ENCODE results near the gene PSMA7.
"Not testable (repeated sequence)": the region's sequence is repeated elsewhere in the genome, so short reads cannot be mapped to it uniquely, and the experiment has no call there.

Gene PSMA7

DNA sequence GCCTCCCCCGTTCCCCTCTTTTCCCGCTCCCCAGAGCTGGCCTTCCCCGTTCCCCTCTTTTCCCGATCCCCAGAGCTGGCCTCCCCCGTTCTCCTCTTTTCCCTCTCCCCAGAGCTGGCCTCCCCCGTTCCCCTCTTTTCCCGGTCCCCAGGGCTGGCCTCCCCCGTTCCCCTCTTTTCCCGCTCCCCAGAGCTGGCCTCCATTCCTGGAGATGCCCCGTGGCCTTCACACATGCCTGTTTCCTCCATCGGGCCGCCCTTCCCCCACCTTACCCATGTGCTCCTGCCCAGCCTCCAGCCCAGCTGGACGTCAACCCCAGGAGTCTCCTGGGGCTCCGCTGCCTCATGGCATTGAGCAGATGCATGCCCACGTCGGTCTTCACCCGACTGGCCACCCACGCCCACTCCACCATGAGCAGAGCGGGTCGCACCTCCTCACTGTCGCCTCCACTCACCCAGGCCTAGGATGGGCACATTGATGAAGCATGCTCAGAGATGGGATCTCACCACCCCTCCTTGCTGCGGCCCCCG, 8.7 kb upstream of the PSMA7 start:
- no peak for DNase-seq

DNA sequence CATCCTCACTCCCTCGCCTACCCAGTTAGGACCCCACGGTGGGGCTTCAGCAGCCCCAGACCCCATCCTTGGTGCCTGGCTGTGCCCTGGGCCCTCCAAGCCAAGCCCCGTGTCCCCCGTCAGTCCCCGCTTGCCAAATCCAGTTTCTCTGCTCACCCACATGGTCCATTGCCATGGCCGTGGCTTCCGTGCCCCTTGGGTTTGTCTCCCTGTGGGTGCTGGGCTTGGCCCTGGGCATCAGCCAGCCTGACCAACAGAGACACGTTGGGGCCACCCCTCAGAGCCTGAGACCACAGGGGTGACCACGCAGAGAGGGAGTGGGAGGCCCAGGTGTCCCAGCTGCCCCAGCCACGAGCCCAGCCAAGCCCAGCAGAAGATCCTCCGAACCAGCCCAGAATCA, 8.0 kb upstream of the PSMA7 start:
- DNase-seq, result no peak

DNA sequence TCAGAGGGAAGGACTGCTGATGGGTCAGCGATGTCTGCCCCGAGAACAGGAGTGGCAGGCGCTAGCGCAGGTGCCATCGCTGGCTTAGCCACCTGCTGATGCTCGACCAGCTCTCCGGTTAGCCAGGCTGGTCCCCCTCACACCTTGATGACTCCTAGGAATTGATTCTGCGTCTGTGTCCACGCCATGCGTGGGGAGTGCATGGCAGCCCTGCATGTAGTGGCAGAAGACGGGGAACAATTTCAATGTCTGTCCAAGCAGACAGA, 7.0 kb upstream of the PSMA7 start:
- DNase-seq, result no peak

DNA sequence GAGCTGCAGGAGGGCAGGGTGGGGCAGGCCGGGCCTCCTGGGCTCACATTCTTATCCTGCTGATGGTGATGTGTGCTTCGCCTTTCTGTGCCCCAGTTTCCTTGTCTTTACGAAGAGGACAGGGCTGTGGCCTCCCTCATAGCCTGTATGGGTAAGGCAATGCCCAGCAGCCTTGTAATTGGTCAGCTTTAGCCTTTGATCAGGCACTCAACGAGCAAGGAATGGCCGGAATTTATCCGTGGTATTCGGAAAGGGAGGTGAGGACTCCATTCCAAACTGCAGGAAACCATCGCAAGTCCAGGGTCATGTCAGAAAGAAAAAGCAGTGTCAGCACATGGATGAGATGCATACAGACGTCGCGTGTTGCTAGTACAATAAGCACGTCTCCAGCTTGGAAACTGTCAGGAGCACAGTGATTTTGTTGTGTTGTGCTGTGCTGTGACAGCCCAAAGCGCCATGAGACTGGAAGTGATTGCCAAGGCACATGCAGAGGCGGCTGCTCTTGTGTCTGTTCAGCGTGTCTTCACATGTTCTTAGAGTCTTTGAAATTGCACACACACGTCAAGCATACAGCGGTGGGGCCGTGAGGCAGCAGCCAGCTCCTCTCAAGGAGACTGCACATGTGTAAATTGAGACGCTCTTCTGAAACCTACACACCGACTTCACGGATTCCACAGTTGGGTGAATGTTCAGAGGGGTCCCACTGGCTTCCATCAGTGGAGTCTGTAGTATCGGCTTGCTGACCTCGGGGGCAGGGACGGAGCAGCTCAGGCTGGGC, 6.5 kb upstream of the PSMA7 start:
- no peak for DNase-seq

DNA sequence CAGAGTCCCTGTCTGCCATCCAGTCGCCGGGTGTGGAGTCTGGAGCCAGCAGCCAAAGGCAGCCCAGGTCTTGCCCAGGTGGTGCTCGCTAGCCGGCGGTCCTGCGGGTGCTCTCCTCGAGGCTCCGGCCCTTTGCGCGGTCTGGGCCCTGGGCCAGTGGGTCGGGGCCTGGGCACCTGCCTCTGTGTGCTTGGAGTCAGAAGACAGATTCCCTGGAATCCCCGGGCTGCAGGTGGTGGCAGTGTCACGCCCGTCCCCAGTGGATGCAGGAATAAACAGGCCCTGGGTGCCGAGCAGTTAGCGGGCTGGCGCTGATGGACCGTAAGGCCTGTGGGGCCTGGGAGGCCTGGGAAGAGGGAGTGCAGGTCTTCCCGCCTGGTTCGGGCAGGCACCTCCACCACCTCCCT, 5.7 kb upstream of the PSMA7 start:
- no peak for DNase-seq

DNA sequence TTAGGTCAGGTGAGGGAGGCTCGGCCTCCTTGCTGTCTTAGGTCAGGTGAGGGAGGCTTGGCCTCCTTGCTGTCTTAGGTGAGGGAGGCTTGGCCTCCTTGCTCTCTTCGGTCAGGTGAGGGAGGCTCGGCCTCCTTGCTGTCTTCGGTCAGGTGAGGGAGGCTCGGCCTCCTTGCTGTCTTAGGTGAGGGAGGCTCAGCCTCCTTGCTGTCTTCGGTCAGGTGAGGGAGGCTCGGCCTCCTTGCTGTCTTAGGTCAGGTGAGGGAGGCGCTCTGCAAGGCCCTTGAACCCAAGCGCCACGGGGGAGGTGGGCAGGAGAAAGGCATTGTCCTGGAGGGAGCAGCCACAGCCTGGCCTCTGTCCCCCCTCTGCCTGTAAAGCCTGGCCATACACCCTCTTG, 5.2 kb upstream of the PSMA7 start:
- DNase-seq, result not testable (repeated sequence)

DNA sequence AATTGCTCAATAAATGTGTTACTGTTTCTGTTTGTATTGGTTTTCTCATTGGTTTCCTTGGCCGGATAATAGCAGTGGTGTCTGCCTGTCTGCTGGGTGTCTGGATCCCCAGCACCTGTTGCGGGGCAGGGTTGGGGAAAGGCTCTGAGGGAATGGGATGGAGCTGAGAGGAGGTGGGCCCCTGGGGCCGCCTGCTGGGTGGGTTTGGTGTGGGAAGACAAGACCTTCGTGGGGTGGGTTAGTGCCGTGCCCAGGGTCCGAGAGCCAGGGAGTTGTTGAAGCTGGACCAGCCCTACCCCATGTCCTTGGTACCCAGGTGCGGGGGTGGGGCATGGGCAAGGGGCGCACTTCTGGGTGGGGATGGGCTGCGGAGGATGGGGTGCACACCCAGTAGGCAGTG, 4.3 kb upstream of the PSMA7 start:
- no peak for DNase-seq

DNA sequence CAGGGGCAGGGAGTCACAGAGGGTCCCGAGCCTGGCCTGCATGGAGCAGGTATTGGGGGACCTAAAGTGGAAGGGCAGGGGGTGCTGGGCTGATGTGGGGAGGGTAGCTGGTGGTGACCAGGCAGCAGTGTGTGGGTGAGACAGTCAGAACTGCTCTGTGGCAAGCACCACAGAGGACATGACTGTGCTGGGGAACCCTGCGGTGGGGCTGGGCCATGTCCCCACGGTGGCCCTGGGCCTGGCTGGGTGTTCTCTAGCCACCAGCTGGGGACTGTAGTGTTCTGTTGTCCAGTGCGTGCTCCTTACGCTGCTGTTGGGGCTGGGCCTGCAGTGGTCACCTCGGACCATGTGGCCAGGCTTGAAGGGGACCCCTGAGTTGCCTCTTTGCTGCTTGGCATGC, 3.9 kb upstream of the PSMA7 start:
- DNase-seq, result no peak

DNA sequence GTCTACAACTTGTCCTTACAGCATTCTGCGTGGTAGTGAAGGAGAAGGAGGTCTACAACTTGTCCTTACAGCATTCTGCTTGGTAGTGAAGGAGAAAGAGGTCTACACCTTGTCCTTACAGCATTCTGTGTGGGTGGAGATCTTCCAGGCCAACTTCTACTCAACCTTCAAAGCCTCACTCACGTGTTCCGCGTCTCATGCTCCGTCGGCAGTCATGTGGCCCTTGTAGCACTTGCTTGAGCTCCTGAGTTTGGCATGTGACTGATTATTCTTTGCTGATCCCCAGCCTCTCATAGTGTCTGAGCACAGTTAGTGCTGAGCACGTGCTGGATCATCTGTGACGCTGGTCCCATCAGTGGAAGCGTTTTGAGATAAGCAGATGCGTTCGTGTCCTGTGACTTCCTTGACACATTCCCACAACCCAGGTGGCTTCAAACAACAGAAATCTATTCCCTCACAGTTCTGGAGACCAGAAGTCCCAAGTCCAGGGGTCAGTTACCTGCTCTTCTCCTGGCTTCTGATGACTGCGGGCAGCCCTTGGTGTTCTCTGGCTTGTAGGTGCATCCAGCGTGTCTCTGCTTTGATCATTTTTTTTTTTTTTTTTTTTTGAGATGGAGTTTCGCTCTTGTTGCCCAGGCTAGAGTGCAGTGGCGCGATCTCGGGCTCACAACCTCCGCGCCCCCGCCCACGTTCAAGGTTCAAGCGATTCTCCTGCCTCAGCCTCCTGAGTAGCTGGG, 3.0 kb upstream of the PSMA7 start:
- DNase-seq, result no peak

DNA sequence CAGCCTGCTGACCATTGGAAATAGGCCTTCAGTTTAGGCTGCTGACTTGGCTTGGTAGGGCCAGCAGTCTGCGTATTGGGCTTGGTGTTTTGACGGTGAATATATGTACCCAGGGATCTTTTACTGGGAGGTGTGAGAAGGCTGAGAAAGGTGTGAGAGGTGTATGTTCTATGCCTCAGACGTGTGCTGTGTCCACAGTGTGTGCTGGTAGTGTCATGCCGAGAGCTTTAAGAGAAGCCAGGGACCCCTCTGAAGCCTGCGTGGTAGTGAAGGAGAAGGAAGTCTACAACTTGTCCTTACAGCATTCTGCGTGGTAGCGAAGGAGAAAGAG, 2.5 kb upstream of the PSMA7 start:
- no peak for DNase-seq

DNA sequence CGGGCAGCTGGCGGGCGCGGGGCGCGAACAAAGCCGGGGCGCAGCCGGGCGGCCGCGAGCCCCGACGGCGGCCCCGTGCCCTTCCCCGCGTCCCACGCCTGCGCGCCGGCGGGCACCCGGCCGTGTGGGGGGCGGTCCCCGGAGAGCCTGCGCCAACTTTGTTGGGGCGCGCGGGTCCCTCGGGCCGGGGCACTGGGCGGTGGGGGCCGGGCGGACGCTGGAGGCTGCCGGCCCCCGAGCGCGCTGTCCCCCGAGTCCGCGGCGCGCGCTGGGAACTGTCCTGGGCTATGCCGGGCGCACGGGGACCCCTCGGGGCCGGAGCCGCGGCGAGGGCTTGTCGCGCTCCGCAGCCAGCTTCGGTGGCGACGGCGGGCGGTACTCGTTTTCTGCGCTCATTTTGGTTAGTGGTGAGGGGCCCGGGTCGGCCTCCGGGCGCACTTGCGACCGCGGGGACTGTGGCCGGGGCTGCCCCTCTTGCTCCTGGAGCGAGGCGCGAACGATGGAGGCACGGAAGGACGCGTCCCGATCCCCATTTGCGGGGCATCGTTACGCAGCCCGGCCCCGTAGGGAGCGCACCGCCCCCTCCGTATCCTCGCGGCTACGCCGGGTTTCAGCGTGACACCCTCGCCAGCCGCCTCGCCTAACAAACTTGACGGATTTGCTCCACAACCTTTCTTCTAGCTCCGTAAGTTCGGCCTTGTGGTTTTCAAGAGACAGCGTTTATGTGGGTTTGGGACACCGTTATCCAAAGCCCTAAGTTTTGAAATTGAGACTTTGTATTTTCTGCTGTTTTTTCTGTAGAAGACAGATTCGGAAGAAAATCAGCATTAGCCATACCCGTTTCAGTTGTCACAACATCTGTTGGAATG, 997 bp upstream of the PSMA7 start:
- DNase-seq, result no peak

DNA sequence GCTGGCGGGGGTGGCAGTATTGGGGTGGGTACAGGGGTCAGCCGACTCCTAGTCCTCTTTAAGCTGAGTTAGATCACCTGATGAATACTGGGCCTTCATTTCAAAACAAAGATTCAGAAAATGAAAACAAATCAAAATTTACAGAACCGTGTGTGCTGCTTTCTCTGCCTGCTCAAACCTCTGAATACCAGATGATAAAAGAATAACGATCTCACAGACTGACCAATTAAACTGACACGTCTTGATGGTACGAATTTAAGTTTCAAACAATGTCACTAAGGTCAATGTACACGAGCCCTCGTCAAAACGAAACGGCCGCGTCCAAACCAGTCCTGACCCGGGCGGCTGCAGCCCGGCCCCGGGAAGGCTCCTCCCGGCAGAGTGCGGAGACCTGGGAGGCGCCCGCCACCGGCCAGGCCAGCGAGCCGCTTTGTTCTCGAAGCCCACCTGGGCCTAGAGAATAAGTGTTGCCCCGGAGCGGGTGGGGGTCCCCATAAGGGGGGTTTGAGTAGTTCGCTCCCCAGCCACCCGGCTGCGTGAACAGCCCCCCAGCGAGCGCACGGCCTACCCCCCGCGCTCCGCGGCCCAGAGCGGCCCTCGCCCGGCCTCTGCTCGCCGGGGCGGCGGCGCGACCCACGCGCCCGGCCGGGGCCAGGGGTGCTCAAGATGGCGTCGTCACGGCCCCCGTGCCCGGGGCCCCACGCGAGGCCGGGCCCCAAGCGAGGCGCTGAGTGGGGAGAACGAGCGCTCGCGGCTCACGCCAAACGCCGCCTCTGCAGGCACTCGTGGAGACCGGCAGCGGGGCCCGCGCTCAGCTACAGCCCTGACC, 728 bp downstream of the PSMA7 start:
- DNase-seq, result no peak

DNA sequence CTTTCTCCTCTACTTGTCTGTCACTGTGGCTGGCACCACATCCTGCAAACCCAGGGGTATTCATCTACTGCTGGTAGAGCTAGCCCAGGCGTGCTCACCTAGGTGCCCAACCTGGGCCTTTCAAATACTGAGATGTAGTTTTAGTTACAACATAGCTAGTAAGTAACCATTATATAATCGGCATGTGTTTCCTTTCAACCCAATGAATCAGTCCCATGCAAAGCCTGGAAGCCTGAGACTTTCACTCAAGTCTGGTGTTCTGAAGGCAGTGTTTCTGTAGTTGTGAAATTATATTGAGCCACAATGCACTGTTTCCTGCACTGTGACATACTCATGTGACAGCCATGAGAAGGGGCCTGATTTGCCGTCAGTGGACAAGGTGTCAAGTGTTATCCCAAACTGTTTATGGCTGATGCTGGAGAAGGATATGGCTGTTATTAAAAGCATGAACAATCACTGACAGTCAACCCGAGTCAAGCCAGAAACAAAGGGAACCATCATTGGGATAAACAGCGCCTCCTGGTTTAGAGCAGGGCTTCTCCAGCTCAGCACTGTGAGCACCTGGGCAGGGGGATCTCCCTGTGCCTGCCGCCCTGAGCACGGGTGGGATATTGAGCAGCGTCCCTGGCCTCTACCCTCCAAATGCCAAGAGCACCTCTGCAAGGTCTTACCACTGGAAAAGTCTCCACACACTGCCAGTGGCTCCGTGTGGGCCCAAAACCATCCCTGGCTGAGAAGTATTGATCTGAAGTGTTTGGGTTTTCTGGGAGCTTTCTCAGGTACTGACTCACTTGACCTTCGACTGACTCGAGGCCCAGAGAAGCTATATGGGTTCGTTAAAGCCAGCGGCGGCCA, 1.6 kb downstream of the PSMA7 start:
- DNase-seq, result no peak

DNA sequence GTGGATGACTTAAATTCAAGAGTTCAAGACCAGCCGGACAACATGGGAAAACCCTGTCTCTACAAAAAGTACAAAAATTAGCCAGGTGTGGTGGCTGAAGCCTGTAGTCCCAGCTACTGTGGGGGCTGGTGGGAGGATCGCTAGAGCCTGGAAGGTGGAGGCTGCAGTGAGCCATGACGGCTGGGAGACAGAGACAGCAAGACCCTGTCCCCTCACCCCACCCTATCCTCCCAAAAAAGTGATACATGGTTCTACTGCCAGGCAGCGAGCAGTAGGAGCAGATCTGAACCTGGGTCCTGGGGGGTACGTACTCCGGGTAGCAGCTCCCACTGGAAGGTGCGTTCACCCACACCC, 2.2 kb downstream of the PSMA7 start:
- no peak for DNase-seq

DNA sequence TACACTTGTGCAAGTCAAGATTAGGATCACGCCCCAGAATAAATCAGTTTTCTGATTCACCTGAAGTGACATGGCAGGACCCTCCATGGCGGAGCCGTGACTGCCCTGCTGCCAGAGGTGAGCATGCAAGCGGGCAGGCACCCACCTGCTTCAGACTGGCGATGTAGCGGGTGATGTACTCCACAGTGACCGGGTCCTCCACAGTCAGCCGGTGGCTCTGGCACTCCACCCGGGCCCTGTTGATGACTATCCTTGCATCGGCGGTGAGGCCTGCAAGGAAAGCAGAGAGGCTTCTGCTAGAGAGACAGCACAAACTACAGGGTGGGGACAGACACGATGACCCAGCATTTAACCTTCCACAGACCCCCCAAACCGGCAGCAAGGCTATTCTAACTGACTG, 3.6 kb downstream of the PSMA7 start:
- DNase-seq, result no peak

DNA sequence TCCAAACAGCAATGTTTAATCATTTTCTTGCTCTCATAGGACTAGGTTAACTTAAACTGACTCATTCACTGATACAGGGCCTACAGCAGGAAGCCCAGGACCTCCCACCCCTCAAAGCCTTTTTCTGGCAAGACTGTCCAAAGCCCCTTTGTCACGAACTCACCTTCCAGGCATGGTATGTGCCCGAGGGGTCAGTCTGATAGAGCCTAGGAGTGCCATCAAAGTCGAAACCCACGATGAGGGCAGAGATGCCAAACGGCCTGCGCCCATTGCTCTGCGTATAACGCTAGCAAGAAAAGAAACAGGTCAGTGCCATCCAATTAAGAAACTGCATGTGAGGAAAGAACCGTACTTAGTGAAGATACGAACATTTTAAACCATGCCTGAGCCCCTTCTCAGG, 4.3 kb downstream of the PSMA7 start:
- DNase-seq, result no peak

DNA sequence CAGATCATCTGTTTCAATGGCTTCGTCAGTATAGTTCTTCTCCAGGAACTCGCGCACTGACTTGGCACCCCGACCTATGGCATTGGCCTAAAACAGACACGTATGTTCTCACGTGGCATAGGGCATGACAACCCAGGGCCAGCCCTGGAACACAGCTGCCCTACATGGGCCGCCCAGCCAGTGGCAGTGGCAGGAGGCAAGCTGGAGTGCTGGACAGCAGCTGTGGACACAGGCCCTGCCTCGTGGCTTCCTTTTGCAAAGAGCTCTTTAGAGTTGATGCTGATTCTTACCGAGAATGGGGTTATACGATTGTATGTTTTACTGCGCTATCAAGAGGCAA, 5.0 kb downstream of the PSMA7 start:
- DNase-seq, result no peak

DNA sequence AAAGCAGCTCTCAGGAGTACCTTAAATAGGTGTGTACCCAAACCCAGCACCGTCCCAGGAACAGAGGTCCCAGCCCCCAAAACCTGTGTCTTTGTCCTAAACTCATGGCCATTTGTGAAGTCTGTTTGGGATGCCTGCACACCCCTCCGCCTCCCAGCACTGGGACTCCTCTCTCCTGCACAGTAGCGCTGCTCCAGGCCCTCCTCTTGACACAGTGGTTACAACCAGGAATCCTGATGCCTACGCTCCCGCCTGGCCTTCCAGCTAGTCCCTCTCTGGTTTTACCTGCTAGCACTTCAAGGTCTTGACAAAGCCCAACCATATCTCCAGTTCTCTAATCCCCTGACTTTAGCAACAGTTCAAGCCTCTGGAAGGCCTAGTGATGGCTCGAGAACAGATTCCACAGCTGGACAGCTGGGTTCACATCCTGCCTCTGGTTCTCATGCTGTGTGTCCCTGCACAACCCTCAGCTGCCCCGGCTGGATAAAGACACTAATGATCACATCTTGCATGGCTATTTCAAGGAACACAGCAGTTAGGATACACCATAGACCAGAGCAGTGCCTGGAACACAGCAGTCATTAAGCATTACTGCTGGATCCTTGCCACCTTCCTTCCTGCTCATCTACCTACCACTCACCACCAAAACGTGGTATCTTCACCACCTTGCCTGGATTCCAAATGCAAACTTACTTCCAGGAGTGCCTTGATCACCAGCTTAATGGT, 5.6 kb downstream of the PSMA7 start:
- no peak for DNase-seq

DNA sequence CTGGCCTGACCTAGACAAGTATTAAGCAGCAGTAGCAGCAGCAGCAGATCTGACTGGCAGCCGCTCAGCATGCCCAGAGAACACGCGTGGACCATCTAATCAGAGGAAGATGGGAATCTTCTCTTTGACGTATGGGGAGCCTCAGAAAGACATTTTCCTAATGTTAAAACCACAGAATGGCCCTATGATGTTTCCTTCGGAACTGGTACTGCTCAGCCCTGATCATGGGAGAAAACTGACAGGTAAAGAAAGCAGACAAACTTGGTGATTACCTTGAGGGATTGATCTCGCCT, 6.2 kb downstream of the PSMA7 start:
- no peak for DNase-seq

DNA sequence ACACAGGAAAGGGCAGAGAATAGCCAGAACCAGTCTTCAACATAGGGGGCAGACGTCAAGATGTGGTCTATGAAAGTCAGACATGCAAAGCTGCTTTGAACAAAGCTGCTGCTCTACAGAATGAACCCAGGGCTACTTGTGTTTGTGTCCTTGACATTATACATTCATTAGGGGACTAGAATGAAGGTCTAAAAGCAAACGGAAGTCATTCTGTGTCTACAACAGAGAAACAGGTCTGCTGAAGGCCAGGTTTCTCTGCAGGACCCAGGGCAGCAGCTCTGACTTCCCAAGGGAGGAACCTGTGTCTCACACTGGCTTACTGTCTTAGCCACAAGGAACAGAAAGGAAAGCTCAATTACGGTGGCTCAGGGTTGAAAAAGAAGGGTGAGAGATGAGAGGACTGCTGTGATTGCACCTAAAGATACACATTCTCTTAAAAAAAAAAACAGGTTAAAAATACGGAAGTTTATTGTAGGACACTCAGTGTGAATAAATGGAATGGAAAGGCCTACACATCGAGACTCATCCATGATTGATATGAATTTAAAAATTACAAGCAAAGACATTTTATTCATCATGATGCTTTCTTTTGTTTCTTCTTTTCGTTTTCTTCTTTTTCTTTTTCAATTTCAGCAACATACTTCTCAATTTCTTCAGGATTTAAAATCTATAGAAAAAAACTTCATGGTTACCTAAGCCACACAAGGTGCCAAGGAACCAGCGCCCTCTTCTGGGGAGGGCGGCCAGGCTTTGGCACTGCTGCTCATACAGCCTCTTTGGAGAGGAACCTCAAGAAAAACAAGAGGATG, 6.7 kb downstream of the PSMA7 start:
- peak; percentile 24 for DNase-seq
